ENCODE measurements around the gene KCNJ10. TPM values are rescaled to one million over a fixed set of nuclear protein-coding genes. Genes with fewer than 3 reads are reported as not detected.
A peak's percentile ranks its signal among the peaks of the same experiment; 100 is the strongest.

Gene KCNJ10
- total RNA-seq, 1 donor from 2014 or later = not detected

DNA sequence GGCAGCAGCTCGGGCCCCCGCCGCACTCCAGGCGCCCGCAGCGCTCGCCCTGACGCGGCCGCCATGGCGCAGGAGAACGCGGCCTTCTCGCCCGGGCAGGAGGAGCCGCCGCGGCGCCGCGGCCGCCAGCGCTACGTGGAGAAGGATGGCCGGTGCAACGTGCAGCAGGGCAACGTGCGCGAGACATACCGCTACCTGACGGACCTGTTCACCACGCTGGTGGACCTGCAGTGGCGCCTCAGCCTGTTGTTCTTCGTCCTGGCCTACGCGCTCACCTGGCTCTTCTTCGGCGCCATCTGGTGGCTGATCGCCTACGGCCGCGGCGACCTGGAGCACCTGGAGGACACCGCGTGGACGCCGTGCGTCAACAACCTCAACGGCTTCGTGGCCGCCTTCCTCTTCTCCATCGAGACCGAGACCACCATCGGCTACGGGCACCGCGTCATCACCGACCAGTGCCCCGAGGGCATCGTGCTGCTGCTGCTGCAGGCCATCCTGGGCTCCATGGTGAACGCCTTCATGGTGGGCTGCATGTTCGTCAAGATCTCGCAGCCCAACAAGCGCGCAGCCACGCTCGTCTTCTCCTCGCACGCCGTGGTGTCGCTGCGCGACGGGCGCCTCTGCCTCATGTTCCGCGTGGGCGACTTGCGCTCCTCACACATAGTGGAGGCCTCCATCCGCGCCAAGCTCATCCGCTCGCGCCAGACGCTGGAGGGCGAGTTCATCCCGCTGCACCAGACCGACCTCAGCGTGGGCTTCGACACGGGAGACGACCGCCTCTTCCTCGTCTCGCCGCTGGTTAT is 14.2 kb upstream of the KCNJ10 start:
- peak; percentile 80 for DNase-seq (ENCODE audit: low spot score)

DNA sequence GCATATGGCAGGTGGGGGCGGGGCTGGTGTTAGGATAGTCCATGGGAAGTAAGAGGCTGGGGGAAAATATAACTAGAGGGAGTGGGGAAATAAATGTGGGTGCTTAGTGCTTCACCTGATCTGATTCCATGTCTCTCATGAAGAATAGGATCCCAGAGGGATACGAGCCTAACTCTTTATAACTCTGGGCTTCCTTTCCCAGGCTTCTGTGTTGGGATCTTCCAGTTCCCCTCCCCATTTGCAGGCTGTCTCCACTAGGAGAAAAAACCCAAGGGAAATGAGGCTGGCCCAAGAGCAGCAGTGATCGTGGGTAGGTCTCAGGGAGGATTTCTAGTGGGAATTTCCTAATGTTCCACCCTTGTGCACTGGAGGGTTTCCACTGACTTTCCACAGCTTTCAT is 13.0 kb upstream of the KCNJ10 start:
- DNase-seq (ENCODE audit: low spot score) = no peak

DNA sequence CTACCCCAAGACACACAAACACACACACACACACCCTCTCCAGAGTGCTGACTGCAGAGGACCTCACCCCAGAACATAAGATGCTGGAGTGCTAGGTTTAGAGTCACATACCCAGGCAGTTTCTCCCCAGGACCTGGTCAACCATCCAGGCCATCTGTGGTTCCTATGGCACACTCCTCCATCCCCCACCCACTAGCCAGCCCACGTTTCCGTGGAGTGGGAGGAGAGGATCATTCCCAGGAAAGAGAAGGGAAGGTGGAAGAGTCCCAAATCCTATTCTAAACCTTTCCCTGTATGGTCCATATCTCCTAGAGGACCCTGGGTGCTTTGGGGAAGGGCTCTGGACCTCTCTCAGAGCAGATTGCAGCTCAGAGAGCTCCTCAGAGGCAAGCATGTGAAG is 12.5 kb upstream of the KCNJ10 start:
- DNase-seq (ENCODE audit: low spot score) = no peak

DNA sequence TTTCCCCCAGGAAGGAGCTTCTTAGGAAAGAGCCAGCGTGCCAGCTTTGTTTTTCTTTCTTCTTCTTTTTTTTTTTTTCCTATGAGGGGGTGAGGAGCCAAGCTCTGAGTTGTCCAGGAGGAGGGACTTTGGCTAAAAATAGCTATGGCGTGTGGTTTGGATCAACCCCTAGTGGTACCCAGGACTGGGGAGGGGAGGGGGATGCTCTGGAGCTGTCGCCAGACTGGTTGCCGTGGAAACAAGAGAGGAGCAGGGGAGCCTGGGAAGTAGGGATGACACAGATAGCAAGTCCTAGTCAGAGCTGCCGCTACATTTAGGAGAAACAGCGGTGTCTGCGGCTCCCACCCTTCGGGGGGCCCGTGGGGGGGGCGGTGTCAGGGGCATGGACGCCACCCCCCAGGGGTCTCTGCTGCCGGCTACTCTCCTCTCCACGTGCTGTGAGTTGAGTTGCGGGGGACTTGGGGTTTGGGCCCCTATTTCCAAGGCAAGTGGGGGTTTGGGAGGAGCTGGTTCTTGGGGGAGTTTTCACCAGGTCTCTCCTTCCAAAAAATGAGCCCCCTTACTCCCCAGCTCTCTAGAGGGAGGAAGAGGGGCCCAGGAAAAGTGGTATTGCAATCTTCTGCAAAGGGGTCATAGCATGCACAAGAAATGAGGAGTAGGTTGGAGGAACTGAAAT is 11.4 kb upstream of the KCNJ10 start, which contains the start of gene KCNJ9:
KCNJ9 (plus strand) TSS at position 278 of the 676 bp plus-strand sequence. CDS start 2,493 bp downstream, outside the sequence.
- DNase-seq (ENCODE audit: low spot score) = no peak

DNA sequence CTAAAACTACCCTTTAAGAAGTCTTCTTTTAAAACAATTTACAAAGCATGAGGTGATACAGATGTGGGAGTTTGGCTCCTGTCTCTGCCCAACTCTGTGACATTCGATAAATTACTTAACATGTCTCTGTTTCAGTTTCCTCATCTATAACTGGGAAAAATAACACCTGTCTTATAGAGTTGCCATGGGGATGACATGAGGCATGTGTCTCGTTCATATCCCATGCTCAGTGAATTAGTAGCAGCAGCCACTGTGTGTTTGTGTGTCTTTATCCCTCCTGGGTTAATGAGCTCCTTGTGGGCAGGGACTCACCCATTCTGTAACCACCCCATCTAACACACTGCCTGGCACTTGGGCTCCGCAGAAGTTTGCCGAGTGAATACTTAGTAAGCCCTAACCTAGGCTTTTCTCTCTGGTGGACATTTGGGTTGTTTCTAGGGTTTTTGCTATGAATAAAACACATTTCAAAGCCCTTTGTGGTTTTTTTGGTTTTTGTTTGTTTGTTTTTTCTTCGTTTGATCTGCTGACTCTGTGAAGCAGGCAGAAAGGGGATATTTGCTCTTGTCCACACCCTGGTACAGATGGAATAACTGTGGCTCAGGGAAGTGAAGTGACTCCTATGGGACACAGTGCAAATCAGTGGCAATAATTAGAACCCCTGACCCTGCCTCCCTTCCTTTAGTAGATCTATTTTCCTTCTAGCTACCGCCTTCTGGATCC is 10.6 kb upstream of the KCNJ10 start:
- no peak for DNase-seq (ENCODE audit: low spot score)

DNA sequence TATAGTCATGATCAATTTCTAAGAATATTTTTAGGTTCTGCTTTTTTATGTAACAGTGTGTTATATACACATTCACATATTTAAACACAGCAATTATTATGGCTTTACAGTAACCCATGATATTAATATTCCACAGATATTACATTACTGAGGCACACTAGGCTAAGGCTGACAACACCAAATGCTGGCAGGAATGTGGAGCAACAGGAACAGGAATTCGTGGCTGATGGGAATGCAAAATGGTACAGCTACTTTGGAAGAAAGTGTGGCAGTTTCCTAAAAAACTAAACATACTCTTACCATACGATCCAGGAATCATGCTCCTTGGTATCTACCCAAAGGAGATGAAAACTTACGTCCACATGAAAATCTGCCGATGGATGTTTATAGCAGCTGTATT is 9.5 kb upstream of the KCNJ10 start:
- DNase-seq (ENCODE audit: low spot score) = no peak

DNA sequence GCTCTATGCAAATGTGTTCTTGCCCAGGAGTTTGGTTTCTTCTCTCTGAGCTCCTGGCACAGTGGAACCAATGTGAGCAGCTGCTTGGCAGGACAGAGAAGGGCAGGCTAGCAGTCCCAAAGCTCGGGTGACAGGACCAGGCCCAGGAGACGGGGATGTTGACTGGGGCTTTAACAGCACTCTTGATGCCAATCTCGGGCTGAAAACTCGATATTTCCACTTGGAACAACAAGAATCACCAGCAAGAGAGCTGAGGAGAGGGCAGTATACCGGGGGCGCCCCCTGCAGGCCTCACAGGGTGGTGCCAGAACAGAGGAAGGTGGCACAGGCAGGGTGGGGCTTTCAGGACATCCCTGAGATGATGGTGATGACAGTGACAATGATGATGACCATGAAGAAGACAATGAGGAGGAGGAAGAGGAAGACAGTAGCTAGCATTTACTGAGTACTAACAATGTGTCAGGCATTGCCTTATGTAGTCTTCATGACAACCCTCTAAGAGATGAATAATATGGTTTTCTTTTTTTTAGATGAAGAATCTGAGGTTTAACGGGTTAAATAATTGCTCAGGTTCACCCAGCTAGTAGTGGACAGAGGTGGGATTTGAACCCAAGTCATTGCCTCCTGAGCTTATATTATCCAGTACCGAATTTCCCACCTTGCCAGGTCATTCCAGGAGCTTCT is 8.7 kb upstream of the KCNJ10 start:
- no peak for DNase-seq (ENCODE audit: low spot score)

DNA sequence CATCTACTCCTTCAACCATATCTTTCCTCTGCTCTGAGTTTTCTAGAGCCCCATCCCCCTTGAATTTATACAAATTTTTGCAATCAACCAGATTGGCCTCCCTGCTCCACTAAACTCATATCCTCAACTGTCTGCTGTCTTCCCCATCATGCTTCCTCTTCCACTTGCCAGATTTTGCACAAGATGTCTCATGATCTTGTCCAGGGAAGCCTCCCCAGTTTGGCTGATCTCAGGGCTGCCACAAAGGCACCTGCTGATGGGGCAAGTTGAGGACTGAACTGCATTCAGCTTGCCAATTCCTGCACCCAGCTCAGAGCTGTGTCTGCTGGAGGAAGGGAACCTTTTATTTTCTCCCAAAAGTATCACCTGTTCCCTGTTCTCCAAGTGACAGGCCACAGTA is 7.5 kb upstream of the KCNJ10 start:
- no peak for DNase-seq (ENCODE audit: low spot score)

DNA sequence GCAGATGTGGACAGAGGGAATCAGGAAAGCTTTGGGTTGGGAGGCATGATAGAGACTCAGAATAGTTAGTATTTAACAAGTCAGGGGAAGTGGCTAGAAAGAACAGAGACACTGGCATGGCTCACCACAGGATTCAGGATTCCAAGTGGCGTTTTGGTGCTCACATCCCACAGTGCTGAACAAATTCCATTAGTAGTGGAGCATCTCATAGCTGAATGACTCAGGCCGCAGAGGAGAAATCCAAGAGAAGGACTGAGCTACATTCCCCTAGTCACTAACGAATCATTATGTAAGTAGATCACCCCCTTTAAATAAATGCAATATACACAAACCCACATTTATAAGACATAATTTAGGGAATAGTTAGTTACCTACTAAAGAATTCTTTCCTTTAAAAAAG is 6.3 kb upstream of the KCNJ10 start:
- no peak for DNase-seq (ENCODE audit: low spot score)

DNA sequence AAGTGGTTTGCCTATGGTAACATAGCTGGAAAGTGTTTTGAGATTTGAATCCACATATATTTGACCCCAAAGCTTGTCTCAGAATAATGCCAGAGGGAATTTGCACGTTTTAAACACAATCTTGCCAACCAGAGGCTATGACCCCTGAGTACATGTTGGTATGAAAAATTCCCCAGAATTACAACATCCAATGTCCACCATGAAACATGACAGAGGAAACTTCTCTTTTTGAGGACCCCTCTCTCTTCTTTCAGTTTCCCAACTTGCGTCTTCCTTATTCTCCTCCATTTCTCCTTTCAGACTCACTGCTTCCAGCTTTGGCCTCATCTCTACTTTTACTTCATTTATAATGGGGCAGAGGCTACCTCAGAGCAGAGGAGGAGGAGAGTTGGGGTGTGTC is 5.9 kb upstream of the KCNJ10 start:
- DNase-seq (ENCODE audit: low spot score) = no peak

DNA sequence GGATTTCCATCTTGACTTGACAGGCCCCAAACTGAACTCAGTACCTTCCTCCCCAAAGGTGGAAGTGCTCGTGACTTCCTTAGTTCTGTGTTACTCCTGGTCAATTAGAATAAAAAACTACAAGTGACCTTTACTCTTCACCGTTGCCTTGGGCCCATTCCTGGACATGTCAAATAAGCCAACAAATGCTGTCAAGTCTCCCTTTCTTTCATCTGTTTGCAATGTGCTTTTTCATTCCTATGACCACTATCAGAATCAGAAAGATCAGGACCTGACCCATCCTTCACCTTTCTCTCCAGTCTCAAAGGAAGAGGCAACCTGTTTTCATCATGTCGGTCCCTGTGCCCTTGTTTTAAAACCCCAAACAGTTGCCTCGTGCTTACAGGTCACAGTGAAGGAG is 4.9 kb upstream of the KCNJ10 start:
- no peak for DNase-seq (ENCODE audit: low spot score)

DNA sequence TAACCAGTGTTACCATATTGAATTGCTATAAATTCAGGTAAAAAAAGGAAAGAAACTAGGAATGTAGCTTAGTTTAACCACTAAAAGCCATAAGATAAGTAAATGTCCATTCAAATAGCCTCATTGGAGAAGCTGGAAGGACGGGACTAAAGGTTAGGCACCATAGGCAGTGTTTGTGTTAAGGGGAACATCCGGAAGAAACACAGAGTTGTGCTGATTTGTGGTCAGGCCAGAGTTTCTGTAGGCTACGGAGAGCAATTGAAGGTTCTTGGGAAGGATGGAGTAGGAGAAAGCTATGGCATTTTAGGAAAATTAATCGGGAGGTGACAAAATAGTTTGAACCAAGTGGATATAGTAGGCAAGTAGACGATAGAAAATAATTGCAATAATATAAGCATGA is 1.3 kb upstream of the KCNJ10 start:
- DNase-seq (ENCODE audit: low spot score) = no peak

DNA sequence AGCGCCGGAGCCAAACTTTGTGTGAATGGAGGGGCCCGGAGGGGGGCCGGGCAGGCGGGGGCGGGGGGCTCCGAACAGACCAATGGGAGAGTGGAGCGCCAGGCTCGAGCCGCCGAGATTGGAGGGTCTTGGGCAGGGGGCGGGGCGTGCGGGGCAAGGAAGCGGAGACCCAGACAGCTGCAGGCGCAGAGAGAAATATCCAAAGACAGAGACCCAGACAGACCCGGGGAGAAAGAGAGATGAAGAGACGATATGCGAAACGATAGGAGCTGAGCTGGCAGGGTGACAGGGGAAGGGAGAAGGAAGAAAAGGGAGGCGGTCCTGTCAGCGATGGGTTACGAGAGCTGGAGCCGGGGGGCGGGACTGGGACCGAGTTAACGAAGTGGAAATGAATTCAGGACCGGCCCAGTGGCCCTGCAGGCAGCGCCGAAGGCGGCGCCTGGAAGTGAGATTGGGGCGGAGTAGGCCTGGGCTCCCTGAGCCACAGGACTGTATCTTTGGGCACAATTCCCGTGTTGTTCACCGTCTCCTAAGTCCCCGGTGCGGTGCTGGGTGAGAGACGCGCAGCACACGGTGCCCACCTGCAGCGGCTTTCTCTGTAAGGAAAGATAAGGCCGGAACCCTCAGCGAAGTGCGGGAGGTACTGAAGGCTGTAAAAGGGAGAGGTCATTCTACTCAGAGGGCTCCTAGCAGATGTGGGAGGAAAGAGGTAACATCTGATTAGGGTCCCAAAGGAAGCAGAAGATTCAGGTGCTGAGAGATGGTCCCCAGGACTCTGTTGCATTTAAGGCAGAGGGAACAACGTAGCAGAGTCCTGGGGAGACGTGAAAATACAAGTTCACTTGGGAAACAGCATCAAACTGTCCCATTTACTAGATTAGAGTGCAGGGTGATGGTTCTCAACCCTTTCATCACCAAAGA is 543 bp upstream of the KCNJ10 start:
- DNase-seq (ENCODE audit: low spot score) = peak; percentile 49

DNA sequence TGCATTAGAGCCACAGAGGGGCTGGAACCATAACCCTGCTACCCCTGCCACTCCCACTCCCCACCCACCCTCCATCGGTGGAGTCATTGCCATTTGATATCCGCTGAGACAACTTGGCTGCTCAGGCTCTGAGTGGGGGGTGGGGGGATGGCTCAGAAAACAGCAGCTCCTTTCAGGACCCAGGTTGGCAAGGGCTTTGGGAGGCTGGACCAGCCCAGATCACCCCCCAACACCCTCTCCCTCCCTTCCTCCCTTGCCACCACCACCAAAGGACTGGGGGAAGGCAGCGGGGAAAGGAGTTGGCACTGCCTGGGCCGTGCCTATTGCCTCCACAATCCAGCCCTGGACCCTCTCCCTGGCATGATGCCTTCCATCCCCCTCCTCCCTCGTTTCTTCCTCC is 1.7 kb downstream of the KCNJ10 start:
- DNase-seq (ENCODE audit: low spot score) = no peak

DNA sequence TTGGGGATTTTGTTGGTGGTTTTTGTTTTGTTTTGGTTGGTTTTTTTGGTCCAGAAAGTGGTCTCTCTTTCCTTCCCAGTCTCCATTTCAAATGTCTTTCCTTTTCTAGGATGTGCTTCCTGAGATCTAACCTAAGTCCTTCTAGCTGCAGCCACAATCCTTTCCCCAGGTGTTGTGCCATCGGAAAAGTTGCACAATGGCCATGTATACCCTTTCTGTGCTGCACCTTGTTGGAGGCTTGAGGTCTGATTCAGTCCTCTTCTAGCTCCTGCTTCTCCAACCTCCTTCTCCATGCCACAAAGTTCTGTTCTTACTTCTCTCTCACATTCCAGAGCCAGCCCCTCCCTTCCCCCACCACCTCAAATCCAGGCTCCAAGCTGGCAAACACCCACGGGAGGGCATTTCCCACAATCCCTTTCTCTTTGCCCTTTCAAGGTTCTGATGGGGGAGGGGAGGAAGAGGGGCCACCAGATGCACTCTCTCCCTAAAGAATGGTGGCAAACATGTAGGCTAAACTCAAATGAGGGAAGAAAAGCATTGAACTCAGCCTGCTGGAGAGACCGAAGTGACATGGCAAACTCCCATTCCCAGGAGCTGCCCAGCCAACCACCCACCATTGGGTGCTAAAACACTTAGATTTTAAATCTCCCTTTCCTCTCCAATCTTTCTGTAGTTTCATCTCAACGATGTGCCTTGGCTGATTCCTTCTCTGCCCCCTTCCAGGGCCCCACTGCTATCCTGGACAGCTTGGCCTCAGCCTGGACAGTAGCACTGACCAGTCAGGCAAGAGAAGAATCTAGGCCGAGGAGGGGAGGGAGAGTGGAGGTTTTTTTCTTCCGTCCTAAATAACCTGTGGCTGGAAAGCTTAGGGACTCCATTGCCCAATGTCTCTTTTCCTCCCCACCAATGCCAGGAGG is 2.9 kb downstream of the KCNJ10 start:
- DNase-seq (ENCODE audit: low spot score) = no peak

DNA sequence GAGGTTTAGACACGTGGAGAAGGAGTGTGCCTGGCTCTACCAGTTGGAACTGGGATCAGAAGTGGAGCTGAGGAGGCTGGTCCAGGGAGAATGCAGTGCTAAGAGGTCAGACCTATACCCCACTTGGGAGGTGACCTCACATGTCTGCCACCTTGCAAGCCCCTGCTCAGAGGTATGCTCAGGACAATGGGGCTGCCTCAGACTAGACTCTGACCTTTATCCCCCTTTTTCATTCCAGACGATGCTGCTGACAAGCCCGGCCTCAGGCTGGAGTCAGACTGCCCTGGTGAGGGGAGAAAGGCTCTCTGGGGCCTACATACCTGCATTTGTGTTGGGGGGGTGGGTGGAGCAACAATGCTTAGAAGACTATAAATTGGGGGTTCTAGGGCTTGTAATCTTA is 5.2 kb downstream of the KCNJ10 start:
- DNase-seq (ENCODE audit: low spot score) = no peak

DNA sequence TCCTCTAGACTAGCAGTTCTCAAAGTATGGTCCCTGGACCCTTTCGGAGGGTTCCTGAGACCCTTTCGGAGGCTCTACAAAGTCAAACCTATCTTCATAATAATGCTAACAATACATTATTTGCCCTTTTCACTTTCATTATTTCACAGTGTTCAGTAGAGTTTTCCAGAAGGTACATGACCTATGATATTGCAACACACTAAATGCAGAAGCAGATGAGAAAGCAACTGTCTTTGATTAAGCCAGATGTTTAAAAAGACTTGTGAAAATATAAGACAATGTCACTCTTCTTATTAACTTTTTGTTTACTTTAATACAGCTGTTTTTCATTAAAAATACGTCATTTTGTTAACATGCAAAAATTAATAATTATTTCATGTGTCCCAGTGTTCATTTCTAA is 5.8 kb downstream of the KCNJ10 start:
- no peak for DNase-seq (ENCODE audit: low spot score)

DNA sequence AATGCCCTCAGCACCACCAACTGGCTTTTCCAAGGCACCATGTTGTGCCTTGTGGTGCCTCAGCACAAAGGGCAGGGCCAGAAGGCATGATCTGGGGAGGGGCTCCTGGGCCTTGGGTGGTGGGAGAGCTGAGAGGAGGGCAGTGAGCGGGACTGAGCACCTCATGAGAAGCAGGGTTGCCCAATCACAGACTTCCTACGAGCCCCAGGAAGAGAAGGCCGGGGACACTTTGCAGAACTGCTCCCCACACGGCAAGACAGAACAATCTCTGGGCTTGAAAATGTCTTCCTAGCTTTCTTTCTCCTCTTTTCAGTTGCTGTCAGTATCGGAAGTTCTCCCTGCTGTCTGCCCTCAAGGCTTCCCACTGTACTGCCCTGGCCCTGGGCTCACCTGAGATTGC is 6.8 kb downstream of the KCNJ10 start:
- no peak for DNase-seq (ENCODE audit: low spot score)

DNA sequence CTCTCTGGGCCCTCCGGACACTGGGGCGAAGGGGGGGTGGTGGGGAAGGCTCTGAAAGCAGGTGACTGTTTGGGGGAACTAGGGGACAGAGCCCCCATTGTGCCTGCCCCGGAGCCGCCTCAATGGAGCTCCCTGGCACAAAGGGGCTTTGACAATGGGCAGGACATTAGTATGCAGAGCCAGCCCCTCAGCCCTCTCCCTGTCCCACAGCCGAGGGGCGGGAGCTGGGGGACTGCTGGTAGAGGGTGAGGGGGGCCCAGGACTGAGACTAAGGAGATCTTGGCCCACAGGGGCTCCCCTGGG is 7.8 kb downstream of the KCNJ10 start:
- DNase-seq (ENCODE audit: low spot score) = no peak
